ENCODE results near the gene ANKRD45.

The ANKRD45 gene

GRCh38 chr1:173562813-173563212 lies 106.8 kb downstream of the ANKRD45 start:
- no peak for FAIRE-seq
- no peak for DNase-seq (ENCODE audit: insufficient read length, low spot score)
- TF ChIP-seq CTCF (IDR thresholded peaks at IDR 0.05; ENCODE audit: insufficient read depth, missing control alignments): no peak

GRCh38 chr1:173561263-173561662 lies 108.4 kb downstream of the ANKRD45 start:
- TF ChIP-seq CTCF (IDR thresholded peaks at IDR 0.05; ENCODE audit: insufficient read depth, missing control alignments): no peak
- FAIRE-seq (no peak), DNase-seq (ENCODE audit: insufficient read length, low spot score) (no peak)

GRCh38 chr1:173560285-173560880 lies 109.3 kb downstream of the ANKRD45 start:
- FAIRE-seq (no peak), DNase-seq (ENCODE audit: insufficient read length, low spot score) (no peak)
- no peak for TF ChIP-seq CTCF (IDR thresholded peaks at IDR 0.05; ENCODE audit: insufficient read depth, missing control alignments)
